GM21390 (cell line): Measurements from ENCODE around the gene TRIM41.
A peak's percentile ranks its signal among the peaks of the same experiment; 100 is the strongest.

Source experiments
- ATAC-seq: cut with Tn5 transposase; IDR thresholded peaks from one replicate; pipeline ENCODE4 v1.9.1; 2021; ENCODE audit not compliant: unreplicated experiment

Gene TRIM41

DNA sequence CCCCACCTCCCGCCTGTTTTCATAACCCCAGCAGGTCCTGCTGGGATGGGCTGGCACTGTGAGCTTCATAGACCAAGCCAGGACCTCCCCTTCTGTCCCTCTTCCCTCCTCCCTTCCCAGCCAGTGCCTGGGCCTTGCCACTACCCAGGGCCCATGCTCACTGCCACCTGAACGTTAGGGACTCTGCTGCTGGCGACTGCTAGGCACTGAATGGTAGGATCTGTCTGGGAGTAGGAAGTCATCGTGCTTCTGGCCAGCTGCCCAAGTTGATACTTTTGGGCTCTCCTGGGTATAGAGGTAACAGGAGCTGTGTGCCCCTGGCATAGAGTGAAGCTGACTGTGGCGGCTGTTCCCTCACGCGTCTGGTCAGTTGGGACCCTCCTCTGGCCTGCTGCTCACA lies 8.4 kb downstream of the TRIM41 start:
- no peak for ATAC-seq

- no peak for ATAC-seq
These were observed 9.5 kb downstream of the TRIM41 start for GRCh38 chr5:181232593-181232992.

DNA sequence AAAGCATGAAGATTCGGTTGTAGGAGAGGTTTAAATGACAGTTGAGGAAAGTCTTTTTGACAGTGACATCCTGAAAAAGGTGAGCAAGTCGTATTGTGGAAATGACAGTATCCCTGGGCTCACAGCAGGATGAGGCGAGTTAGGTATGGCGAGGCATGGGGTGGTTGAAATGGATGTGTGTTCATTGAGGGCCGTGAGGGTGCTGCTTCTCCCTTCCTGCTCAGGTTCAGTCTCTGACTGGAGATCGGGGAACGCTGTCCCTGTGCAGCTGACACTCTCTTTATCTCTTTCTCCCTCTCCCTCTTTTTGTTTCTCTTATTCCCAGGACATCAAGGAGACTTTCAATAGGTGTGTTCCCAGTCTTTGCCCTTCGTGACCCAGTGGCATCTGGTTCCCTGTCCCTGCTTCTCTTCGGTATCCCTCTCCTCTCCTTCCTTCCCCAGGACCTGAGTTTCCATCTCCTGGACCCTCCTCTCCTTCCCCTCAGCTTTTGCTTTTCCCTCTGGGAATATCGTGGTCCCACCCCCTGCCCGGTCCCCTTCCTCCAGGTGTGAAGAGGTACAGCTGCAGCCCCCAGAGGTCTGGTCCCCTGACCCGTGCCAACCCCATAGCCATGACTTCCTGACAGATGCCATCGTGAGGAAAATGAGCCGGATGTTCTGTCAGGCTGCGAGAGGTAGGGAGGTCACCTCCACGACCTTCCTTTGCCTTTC lies 10.2 kb downstream of the TRIM41 start:
- ATAC-seq = no peak

GRCh38 chr5:181233801-181234454 lies 10.8 kb downstream of the TRIM41 start:
- no peak for ATAC-seq

- ATAC-seq = no peak
These were observed 11.6 kb downstream of the TRIM41 start for GRCh38 chr5:181234455-181235306.

GRCh38 chr5:181235323-181235688 lies 12.2 kb downstream of the TRIM41 start:
- ATAC-seq = no peak

- no peak for ATAC-seq
These were observed 12.7 kb downstream of the TRIM41 start for GRCh38 chr5:181235689-181236366.

DNA sequence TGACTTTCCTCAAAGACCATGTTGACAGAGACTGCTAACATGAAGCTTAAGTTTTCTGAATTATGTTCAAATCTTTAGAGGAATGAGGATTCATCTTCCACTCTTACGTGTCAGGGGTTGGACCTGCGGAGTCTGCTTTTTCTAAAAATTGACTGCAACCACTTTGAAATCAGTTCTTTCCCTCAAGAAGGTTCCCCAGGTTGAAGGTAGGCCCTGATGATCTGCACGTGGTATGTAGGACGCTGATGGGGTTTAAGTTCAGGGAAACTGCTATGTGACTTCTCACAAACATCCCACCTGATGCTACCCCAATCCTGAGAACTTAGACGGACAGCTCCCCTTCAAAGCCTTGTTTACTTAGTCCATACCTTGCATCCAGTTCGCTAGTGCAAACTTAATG lies 13.4 kb downstream of the TRIM41 start:
- no peak for ATAC-seq

DNA sequence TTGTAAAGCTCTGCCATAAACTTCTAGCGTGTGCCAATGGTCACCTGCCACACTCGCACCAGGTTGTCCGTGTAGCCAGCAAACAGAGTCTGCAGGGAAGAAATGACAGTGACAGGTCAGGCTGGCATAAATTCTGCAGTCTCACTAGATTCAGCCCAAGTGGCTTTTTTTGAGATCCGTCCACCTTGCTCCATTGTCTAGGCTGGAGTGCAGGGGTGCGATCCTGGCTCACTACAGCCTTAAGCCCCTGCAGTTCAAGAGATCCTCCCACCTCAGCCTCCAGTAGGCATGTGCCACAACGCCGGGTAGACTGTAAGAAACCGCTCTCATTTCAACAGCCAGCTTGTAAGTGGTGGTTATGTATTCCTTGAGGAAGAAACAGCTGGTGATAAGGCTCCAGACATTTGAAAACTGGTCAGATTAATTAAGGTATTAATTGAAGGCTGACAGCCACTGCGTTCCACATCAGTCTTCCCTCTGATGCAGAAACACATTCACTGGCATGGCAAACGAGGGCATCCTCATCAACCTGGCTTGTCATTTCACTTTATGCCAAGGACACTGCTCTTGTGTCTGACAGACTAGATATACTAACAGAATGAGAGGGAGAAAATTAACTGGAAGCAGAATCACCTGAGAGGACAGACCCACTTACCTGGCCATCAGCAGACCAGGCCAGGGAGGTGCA lies 14.0 kb downstream of the TRIM41 start:
- no peak for ATAC-seq

DNA sequence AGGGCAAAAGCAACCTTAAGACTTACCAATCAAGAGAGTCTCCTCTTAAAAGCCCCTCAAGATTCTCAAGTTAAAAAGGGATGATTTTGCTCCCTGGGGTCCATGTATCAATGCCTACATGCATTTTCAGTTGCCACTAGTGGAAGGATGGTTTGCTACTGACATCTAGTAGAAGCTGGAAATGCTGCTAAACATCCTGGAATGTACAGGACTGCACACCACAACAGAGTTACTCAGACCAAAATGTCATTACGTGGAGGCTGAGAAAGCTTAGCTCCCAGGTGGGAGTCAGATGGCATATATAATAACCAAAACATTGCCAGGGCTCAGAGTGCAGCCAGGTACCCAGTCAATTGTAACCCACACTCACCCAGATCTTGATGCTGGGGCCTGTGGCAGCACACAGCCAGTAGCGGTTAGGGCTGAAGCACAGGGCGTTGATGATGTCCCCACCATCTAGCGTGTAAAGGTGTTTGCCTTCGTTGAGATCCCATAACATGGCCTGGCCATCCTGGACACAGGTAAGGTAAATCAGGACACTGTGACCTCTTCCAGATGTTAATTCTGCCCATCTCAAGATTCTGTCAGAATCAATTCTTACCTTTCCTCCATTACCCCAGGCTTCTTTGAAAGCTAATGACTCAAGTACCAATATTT lies 14.8 kb downstream of the TRIM41 start:
- no peak for ATAC-seq

DNA sequence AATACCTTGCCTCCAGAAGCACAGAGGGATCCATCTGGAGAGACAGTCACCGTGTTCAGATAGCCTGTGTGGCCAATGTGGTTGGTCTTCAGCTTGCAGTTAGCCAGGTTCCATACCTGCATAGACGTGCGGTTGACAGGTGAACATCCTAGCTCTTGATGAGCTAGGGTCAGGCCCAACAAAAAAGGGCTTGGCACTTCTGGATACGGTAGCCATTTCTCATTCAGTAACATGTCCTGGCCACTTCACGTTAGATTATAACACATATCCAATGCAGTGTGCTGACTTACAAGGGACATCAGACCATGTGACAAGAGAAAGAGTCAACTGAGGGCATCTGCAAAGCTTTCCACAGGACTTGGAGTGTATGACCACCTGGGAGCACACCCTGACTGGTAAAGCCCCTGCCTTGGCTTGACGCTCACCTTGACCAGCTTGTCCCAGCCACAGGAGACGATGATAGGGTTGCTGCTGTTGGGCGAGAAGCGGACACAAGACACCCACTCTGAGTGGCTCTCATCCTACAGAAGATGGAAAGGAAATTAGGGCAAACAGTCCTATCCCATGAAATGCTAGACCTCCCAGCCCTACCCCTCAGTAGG lies 16.1 kb downstream of the TRIM41 start:
- ATAC-seq = no peak

DNA sequence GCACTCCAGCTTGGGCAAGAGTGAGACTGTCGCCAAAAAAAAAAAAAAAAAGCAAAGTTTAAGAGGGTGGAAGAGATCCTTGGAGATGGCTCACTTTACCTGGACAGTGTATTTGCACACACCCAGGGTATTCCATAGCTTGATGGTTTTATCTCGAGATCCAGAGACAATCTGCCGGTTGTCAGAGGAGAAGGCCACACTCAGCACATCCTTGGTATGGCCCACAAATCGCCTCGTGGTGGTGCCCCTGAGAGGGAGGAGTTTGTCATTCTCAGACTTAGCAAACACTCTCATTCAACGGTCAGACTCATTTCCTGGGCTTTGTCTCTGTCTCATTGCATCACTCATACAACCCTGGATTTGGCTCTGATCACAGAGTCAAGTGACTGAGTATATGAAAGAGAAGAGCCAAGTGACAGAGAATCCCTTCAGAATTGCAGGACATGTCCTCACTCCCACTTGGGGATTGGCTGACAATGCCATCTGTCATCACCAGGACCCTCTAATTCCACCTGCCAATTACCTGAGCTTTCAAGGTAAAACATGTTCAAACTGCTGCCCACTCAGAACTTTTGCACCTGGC lies 18.4 kb downstream of the TRIM41 start:
- no peak for ATAC-seq

DNA sequence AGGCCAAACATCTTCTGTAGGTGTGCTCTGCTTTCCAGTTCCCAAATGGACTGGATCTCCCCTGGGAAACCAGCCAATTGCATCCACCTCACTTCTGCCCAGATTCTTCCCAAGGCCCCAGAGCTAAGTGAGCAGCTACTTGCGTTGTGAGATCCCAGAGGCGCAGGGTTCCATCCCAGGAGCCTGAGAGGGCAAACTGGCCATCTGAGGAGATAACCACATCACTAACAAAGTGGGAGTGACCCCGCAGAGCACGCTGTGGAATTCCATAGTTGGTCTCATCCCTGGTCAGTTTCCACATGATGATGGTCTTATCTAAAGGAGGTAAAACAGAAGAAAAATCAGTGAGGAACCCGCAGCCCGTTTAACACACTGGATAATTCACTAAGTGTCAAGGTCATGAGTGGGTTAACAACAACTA lies 19.0 kb downstream of the TRIM41 start:
- no peak for ATAC-seq

DNA sequence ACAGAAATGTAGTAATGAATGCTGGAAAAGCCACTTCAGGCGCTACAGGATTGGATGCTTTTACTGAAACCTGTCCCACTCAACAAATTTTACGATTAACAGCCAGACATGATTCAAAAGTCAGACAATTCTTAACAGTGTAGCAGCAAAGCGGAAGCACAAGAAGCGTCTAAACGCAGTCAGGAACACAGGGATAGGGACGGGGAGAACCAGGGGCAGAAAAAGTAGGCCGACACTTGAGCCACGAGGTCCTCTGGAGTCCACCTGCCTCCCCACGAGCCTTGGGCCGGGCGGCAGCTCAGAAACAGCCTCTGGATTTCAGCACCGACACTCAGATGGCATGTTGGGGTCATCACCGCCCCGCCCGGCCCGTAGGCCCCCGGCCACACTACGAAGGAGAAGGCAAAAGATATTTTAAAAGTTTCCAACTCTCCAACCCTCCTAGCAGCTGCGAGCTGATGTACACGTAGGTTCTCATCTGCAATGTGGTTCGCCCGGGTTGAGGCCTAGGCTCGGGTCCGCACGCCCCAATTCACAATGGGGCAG lies 20.0 kb downstream of the TRIM41 start:
- no peak for ATAC-seq

- peak; percentile 60 for ATAC-seq
These were observed 20.7 kb downstream of the TRIM41 start, which contains the start of gene RACK1 for GRCh38 chr5:181243564-181244343. Gene RACK1, minus strand, starts transcription at chr5:181243906. Its CDS starts 106 bp downstream, at chr5:181243800.

DNA sequence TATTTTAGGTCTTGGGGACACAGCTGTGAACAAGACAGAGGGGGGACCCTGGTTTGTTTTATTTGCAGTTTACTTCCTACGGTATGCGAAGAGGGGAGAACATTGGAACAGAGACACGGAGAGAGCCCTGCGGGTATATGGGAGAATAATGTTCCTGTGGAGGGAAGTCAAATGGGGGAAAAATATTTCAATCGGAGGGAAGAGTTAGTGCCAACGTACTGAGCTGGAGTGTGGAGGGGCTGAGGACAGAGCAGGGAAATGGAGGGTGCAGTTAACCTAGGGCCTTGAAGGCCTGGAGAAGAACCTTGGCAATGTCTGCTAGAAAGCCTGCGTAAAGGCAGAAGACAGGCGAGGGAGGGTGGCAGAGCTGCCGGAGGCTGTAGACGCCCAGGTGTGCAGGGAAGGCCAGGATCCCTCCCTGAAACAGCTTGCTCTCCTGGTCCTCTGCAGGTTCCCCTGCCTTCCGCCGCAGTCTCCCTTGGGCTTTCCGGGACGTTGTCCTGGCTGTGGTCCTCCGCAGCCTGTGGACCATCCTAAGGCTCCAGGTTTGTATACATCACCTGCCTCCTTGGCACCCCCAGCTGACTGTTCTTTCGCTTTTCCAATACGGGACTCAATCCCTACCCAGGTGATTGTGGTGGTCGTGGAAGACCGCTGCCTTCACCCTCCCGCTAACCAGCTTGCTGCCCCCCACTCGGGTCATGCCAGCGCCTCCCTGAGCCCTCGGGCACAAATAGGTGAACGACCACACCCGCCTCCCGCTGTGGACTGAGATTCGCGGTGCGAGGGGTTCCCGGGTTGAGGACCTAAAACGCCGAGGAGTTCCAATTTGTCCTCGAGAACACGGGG lies 22.6 kb downstream of the TRIM41 start:
- peak; percentile 1 for ATAC-seq

DNA sequence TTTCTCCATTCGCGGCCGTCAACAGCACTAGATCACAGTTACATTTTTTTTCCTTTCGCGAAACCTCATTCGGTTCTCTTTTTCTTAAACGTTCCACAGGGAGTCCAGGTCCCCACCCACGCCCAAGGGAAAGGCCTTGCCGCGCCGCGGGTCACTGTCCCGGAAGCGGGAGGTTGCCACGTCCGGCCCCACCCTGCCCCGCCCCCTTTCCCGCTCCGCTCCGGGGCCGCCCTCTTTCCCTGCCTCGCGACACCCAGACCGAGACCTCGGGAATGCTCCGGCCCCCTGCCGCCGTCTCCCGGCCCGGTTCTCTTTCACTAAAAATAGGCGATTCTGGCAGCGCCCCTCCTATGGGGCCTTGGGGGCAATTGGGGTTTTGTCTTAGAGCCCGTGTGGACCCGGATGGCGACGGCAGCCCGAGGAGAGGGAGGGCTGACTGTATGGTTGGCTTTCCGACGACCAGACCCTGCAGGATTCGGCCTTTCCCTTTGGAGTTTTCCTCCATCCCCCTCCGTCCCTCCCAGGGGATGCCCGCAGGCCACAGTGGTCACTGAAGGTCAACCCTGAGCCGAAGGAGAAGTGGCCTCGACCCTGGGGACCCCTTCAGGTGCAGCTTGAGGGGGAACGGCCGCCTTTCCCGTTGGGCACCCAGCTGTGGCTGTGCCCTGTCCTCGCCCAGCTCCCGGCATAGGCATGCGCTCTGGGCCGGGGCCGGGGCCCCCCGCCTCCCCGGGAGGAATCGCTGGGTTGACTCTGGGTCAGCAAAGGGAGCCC lies 23.4 kb downstream of the TRIM41 start:
- peak; percentile 45 for ATAC-seq
